Measurements from ENCODE around the gene PIK3R5.

DNA sequence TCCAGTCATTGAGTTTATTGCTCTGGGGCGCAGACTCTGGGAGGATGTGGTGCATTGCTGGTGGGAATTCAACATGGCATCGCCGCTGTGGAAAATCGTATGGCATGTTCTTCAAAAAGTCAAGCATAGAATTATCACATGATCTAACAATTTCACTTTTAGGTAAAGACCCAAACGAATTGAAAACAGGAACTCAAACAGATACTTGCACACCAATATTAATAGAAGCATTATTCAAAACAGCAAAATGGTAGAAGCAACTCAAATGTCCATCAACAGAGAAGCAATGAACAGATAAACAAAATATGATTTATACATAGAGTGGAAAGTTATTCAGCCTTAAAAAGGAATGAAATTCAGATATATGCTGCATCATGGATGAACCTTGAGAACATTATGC lies 113.9 kb downstream of the PIK3R5 start:
- no peak for TF ChIP-seq GATA2 (IDR thresholded peaks at IDR 0.05; ENCODE audit: low read depth, low read length)
- no peak for TF ChIP-seq GATA3 (IDR thresholded peaks at IDR 0.05; ENCODE audit: low read depth, low read length)

All from SH-SY5Y (cell line).